GM23338 (cell line): ENCODE results near the gene PIK3CB. TPM values are rescaled to one million over a fixed set of nuclear protein-coding genes. Genes with fewer than 3 reads are reported as not detected.

ENCODE experiments used
- ATAC-seq: fragments of 200-7000 bp; cut with Tn5 transposase; 3 replicates; pipeline ENCODE4 v1.9.1; 2020
- DNase-seq: peaks from one replicate; pipeline ENCODE4 v3.0.0-alpha.2; 2015; ENCODE audit warnings: low spot score
- H2AFZ ChIP-seq: fragments of 200-600 bp; sonication (generic); 2 replicates; pipeline ENCODE4 v1.8.0; 2016; ENCODE audit warnings: antibody characterized with exemption, mild to moderate bottlenecking, moderate library complexity
- H3F3A ChIP-seq: fragments of 200-600 bp; sonication (generic); replicated peaks from 2 replicates; pipeline ENCODE4 v1.8.0; 2017; ENCODE audit warnings: antibody characterized with exemption, mixed run types, low read depth
- H3K27ac ChIP-seq: fragments of 200-600 bp; sonication (generic); 2 replicates; pipeline ENCODE4 v1.6.1; 2016; ENCODE audit warnings: low read depth
- H3K27me3 ChIP-seq: fragments of 200-600 bp; sonication (generic); 2 replicates; pipeline ENCODE4 v1.8.0; 2016; ENCODE audit warnings: mild to moderate bottlenecking, mixed run types, moderate library complexity; ENCODE audit not compliant: insufficient read depth
- H3K36me3 ChIP-seq: fragments of 200-600 bp; sonication (generic); 2 replicates; pipeline ENCODE4 v1.8.0; 2016; ENCODE audit warnings: mild to moderate bottlenecking; ENCODE audit not compliant: insufficient read depth
- H3K4me1 ChIP-seq: fragments of 200-600 bp; sonication (generic); 2 replicates; pipeline ENCODE4 v1.8.0; 2016; ENCODE audit warnings: mild to moderate bottlenecking, moderate library complexity; ENCODE audit not compliant: insufficient read depth
- H3K4me2 ChIP-seq: fragments of 200-600 bp; sonication (generic); 2 replicates; pipeline ENCODE4 v1.7.1; 2017; ENCODE audit warnings: mixed run types
- H3K4me3 ChIP-seq: fragments of 200-600 bp; sonication (generic); 2 replicates; pipeline ENCODE4 v1.6.1; 2016; ENCODE audit warnings: mixed run types
- H3K79me2 ChIP-seq: fragments of 200-600 bp; sonication (generic); replicated peaks from 2 replicates; pipeline ENCODE4 v1.8.0; 2017; ENCODE audit warnings: mild to moderate bottlenecking; ENCODE audit not compliant: insufficient read depth
- H3K9me2 ChIP-seq: fragments of 200-600 bp; sonication (generic); 2 replicates; pipeline ENCODE4 v1.8.0; 2017; ENCODE audit not compliant: insufficient read depth
- H4K20me1 ChIP-seq: fragments of 200-600 bp; sonication (generic); replicated peaks from 2 replicates; pipeline ENCODE4 v1.8.0; 2017; ENCODE audit warnings: mild to moderate bottlenecking; ENCODE audit not compliant: insufficient read depth
- H3K27ac Mint-ChIP-seq: 2 replicates; pipeline ENCODE4 v1.8.0; 2020; ENCODE audit warnings: inconsistent platforms, mild to moderate bottlenecking, moderate library complexity, mixed read lengths
- H3K27me3 Mint-ChIP-seq: 3 replicates; pipeline ENCODE4 v1.8.0; 2022; ENCODE audit warnings: low read depth, mild to moderate bottlenecking, moderate library complexity, mixed read lengths, inconsistent platforms; ENCODE audit not compliant: insufficient read depth, poor library complexity
- H3K36me3 Mint-ChIP-seq: 3 replicates; pipeline ENCODE4 v1.8.0; 2021; ENCODE audit warnings: low read depth, mild to moderate bottlenecking, inconsistent platforms, moderate library complexity, mixed read lengths
- H3K4me1 Mint-ChIP-seq: 3 replicates; pipeline ENCODE4 v1.8.0; 2020; ENCODE audit warnings: mild to moderate bottlenecking, inconsistent platforms, mixed read lengths
- H3K4me3 Mint-ChIP-seq: 3 replicates; pipeline ENCODE4 v1.8.0; 2021; ENCODE audit warnings: moderate library complexity, mild to moderate bottlenecking, inconsistent platforms, mixed read lengths
- H3K9me3 Mint-ChIP-seq: 3 replicates; pipeline ENCODE4 v1.8.0; 2020; ENCODE audit warnings: moderate library complexity, mild to moderate bottlenecking, inconsistent platforms, mixed read lengths
- CREB1 ChIP-seq: fragments of 250-450 bp; sonication (Bioruptor Pico); IDR thresholded peaks from 2 replicates; pipeline ENCODE4 v1.5.0; 2020; ENCODE audit warnings: low read depth, mild to moderate bottlenecking, moderate library complexity
- EZH2 ChIP-seq: fragments of 200-600 bp; sonication (generic); IDR thresholded peaks from one replicate; pipeline ENCODE4 v1.8.0; 2017; ENCODE audit warnings: antibody characterized with exemption, mild to moderate bottlenecking, low read depth; ENCODE audit not compliant: unreplicated experiment
- EZH2phosphoT487 ChIP-seq: fragments of 200-600 bp; sonication (generic); IDR thresholded peaks from one replicate; pipeline ENCODE4 v1.8.1; 2018; ENCODE audit warnings: antibody characterized with exemption; ENCODE audit not compliant: unreplicated experiment
- JUNB ChIP-seq: IDR thresholded peaks from one replicate; pipeline ENCODE4 v1.6.1; 2016; ENCODE audit warnings: antibody characterized with exemption; ENCODE audit not compliant: unreplicated experiment
- NANOG ChIP-seq: IDR thresholded peaks from 2 replicates; pipeline ENCODE4 v1.6.1; 2016; ENCODE audit warnings: antibody characterized with exemption, borderline replicate concordance
- POLR2AphosphoS5 ChIP-seq: IDR thresholded peaks from 2 replicates; pipeline ENCODE4 v1.6.1; 2016; ENCODE audit warnings: antibody characterized with exemption, low read depth
- STAT1 ChIP-seq: IDR thresholded peaks from one replicate; pipeline ENCODE4 v1.6.1; 2016; ENCODE audit warnings: antibody characterized with exemption; ENCODE audit not compliant: unreplicated experiment
- ZNF114 ChIP-seq: fragments of 250-450 bp; sonication (Bioruptor Pico); IDR thresholded peaks from 2 replicates; pipeline ENCODE4 v1.5.0; 2020; ENCODE audit warnings: mild to moderate bottlenecking, moderate library complexity
- polyA plus RNA-seq: library from polyadenylated mRNA; unstranded; fragments of >200 nt; fragmentation: Nextera tagmentation; extraction: Ambion mirVana; gene quantifications from 2 replicates; pipeline ENCODE4 v1.2.1, GENCODE V29; 2016
- total RNA-seq: library from RNA; depleted of rRNA; stranded (reverse); fragments of >200 nt; shearing (Covaris generic); gene quantifications from 2 replicates; pipeline ENCODE4 v1.2.3, GENCODE V29; 2014
- TF ChIP-seq, protein P1 (sequence below), 2 experiments: fragments of 200-600 bp in 1 of 2; sonication (generic) in 1 of 2; conservative IDR thresholded peaks; 2 replicates each; pipeline versions ENCODE4 v1.5.1 to v1.6.1; 2016 to 2017; ENCODE audit warnings: antibody characterized with exemption in 2 of 2, low read depth in 2 of 2, mild to moderate bottlenecking in 2 of 2, moderate library complexity in 1 of 2
- TF ChIP-seq, protein P2 (sequence below): IDR thresholded peaks from one replicate; pipeline ENCODE4 v1.6.1; 2018; ENCODE audit warnings: antibody characterized with exemption; ENCODE audit not compliant: unreplicated experiment
- TF ChIP-seq, protein P3 (sequence below): IDR thresholded peaks from 2 replicates; pipeline ENCODE4 v1.6.1; 2016; ENCODE audit warnings: antibody characterized with exemption
- TF ChIP-seq, protein P4 (sequence below): fragments of 250-450 bp; sonication (Bioruptor Pico); IDR thresholded peaks from 2 replicates; pipeline ENCODE4 v1.5.0; 2020; ENCODE audit warnings: mild to moderate bottlenecking, moderate library complexity

Gene PIK3CB
- total and polyA plus RNA-seq, 2 experiments from 2014 or later, result 13.3 to 32.4 TPM

DNA sequence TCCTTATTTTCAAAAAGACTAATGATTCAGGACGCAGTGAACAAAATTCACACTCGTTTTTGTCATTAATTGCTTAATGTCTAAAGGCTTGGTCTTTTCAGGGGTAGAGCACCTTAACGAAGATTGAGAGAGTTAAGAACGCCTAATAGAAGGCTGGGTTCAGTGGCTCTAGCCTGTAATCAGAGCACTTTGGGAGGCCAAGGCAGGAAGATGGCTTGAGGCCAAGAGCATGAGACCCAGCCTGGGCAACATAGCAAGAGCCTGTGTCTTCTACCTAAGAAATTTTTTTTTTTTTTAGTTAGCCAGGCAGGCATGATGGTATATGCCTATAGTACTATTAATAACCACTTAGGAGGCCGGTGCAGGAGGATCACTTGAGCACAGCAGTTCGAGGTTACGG is 7.5 kb downstream of the PIK3CB start (continued):
- TF ChIP-seq EZH2 (no peak), POLR2AphosphoS5 (no peak), NANOG (no peak), EZH2phosphoT487 (no peak)
- TF ChIP-seq, protein P1, sequence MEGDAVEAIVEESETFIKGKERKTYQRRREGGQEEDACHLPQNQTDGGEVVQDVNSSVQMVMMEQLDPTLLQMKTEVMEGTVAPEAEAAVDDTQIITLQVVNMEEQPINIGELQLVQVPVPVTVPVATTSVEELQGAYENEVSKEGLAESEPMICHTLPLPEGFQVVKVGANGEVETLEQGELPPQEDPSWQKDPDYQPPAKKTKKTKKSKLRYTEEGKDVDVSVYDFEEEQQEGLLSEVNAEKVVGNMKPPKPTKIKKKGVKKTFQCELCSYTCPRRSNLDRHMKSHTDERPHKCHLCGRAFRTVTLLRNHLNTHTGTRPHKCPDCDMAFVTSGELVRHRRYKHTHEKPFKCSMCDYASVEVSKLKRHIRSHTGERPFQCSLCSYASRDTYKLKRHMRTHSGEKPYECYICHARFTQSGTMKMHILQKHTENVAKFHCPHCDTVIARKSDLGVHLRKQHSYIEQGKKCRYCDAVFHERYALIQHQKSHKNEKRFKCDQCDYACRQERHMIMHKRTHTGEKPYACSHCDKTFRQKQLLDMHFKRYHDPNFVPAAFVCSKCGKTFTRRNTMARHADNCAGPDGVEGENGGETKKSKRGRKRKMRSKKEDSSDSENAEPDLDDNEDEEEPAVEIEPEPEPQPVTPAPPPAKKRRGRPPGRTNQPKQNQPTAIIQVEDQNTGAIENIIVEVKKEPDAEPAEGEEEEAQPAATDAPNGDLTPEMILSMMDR (conservative IDR thresholded peaks at IDR 0.05; ENCODE audit: low read depth in 2 of 2), result no peak
- TF ChIP-seq, protein P2, sequence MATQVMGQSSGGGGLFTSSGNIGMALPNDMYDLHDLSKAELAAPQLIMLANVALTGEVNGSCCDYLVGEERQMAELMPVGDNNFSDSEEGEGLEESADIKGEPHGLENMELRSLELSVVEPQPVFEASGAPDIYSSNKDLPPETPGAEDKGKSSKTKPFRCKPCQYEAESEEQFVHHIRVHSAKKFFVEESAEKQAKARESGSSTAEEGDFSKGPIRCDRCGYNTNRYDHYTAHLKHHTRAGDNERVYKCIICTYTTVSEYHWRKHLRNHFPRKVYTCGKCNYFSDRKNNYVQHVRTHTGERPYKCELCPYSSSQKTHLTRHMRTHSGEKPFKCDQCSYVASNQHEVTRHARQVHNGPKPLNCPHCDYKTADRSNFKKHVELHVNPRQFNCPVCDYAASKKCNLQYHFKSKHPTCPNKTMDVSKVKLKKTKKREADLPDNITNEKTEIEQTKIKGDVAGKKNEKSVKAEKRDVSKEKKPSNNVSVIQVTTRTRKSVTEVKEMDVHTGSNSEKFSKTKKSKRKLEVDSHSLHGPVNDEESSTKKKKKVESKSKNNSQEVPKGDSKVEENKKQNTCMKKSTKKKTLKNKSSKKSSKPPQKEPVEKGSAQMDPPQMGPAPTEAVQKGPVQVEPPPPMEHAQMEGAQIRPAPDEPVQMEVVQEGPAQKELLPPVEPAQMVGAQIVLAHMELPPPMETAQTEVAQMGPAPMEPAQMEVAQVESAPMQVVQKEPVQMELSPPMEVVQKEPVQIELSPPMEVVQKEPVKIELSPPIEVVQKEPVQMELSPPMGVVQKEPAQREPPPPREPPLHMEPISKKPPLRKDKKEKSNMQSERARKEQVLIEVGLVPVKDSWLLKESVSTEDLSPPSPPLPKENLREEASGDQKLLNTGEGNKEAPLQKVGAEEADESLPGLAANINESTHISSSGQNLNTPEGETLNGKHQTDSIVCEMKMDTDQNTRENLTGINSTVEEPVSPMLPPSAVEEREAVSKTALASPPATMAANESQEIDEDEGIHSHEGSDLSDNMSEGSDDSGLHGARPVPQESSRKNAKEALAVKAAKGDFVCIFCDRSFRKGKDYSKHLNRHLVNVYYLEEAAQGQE, result no peak
- TF ChIP-seq, protein P3, sequence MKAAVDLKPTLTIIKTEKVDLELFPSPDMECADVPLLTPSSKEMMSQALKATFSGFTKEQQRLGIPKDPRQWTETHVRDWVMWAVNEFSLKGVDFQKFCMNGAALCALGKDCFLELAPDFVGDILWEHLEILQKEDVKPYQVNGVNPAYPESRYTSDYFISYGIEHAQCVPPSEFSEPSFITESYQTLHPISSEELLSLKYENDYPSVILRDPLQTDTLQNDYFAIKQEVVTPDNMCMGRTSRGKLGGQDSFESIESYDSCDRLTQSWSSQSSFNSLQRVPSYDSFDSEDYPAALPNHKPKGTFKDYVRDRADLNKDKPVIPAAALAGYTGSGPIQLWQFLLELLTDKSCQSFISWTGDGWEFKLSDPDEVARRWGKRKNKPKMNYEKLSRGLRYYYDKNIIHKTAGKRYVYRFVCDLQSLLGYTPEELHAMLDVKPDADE, result no peak

DNA sequence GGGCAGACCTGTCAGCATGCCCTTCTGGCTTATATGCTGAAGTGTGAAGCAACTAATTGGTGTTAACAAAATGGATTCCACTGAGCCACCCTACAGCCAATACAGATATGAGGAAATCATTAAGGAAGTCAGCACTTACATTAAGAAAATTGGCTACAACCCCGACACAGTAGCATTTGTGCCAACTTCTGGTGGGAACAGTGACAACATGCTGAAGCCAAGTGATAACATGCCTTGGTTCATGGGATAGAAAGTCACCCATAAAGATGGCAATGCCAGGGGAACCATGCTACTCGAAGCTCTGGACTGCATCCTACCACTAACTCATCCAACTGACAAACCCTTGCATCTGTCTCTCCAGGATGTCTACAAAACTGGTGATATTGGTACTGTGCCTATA is 9.4 kb downstream of the PIK3CB start:
- ATAC-seq, result no peak
- no peak for TF ChIP-seq NANOG
- TF ChIP-seq, protein P4, sequence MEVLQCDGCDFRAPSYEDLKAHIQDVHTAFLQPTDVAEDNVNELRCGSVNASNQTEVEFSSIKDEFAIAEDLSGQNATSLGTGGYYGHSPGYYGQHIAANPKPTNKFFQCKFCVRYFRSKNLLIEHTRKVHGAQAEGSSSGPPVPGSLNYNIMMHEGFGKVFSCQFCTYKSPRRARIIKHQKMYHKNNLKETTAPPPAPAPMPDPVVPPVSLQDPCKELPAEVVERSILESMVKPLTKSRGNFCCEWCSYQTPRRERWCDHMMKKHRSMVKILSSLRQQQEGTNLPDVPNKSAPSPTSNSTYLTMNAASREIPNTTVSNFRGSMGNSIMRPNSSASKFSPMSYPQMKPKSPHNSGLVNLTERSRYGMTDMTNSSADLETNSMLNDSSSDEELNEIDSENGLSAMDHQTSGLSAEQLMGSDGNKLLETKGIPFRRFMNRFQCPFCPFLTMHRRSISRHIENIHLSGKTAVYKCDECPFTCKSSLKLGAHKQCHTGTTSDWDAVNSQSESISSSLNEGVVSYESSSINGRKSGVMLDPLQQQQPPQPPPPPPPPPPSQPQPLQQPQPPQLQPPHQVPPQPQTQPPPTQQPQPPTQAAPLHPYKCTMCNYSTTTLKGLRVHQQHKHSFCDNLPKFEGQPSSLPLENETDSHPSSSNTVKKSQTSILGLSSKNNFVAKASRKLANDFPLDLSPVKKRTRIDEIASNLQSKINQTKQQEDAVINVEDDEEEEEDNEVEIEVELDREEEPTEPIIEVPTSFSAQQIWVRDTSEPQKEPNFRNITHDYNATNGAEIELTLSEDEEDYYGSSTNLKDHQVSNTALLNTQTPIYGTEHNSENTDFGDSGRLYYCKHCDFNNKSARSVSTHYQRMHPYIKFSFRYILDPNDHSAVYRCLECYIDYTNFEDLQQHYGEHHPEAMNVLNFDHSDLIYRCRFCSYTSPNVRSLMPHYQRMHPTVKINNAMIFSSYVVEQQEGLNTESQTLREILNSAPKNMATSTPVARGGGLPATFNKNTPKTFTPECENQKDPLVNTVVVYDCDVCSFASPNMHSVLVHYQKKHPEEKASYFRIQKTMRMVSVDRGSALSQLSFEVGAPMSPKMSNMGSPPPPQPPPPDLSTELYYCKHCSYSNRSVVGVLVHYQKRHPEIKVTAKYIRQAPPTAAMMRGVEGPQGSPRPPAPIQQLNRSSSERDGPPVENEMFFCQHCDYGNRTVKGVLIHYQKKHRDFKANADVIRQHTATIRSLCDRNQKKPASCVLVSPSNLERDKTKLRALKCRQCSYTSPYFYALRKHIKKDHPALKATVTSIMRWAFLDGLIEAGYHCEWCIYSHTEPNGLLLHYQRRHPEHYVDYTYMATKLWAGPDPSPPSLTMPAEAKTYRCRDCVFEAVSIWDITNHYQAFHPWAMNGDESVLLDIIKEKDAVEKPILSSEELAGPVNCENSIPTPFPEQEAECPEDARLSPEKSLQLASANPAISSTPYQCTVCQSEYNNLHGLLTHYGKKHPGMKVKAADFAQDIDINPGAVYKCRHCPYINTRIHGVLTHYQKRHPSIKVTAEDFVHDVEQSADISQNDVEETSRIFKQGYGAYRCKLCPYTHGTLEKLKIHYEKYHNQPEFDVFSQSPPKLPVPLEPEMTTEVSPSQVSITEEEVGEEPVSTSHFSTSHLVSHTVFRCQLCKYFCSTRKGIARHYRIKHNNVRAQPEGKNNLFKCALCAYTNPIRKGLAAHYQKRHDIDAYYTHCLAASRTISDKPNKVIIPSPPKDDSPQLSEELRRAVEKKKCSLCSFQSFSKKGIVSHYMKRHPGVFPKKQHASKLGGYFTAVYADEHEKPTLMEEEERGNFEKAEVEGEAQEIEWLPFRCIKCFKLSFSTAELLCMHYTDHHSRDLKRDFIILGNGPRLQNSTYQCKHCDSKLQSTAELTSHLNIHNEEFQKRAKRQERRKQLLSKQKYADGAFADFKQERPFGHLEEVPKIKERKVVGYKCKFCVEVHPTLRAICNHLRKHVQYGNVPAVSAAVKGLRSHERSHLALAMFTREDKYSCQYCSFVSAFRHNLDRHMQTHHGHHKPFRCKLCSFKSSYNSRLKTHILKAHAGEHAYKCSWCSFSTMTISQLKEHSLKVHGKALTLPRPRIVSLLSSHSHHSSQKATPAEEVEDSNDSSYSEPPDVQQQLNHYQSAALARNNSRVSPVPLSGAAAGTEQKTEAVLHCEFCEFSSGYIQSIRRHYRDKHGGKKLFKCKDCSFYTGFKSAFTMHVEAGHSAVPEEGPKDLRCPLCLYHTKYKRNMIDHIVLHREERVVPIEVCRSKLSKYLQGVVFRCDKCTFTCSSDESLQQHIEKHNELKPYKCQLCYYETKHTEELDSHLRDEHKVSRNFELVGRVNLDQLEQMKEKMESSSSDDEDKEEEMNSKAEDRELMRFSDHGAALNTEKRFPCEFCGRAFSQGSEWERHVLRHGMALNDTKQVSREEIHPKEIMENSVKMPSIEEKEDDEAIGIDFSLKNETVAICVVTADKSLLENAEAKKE (CRISPR knock-in tag), result no peak
- no peak for TF ChIP-seq ZNF114 (CRISPR knock-in tag)
- TF ChIP-seq EZH2phosphoT487, result no peak
- no peak for TF ChIP-seq JUNB
- no peak for TF ChIP-seq STAT1
- no peak for TF ChIP-seq CREB1 (CRISPR knock-in tag)

More for the DNA sequence above, 9.4 kb downstream of the PIK3CB start:
- Histone ChIP-seq H3K9me2 (no peaks in the 10 kb centered on the region), H3K4me2 (no peak overlapping the region), H3K27ac (peak overlapping the region; percentile 85; the same call in 1 of the 2 replicates), H4K20me1 (no peaks in the 10 kb centered on the region; the same call in 1 of the 2 replicates), H3K36me3 (no peaks in the 10 kb centered on the region), H3K4me1 (peaks cover 11% of the 10 kb centered on the region), H2AFZ (no peak overlapping the region), H3K4me3 (no peak overlapping the region), H3K79me2 (peaks cover 90% of the 10 kb centered on the region), H3K27me3 (no peaks in the 10 kb centered on the region), H3F3A (peaks cover 5% of the 10 kb centered on the region)
- Mint-ChIP-seq H3K27me3 (peaks cover 5% of the 10 kb centered on the region), H3K4me1 (peaks cover 12% of the 10 kb centered on the region), H3K9me3 (no peaks in the 10 kb centered on the region), H3K4me3 (no peak overlapping the region), H3K27ac (no peak overlapping the region), H3K36me3 (peaks cover 24% of the 10 kb centered on the region)
- DNase-seq, result no peak
